ENCODE results near the gene UGCG.
"Not testable (repeated sequence)": the region's sequence is repeated elsewhere in the genome, so short reads cannot be mapped to it uniquely, and the experiment has no call there.

Gene UGCG

DNA sequence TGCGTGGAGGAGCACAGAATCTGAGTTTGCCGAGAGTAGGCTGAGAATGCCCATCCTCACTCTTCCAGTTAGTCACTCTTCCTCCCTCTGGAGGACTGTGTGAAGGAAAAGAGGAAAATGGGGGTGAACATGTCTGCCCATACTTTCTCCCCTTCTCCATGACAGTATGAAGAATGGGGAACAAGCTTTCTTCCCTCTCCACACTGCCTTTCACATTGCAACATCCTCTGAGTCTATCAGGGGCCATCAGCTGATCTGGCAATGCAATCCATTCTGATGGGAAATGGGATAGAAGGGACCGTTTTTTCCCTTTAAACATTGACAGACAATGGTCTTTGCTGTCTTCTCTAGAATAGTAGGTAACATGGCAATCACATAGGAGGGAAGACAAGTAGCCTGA, 56.8 kb downstream of the UGCG start:
- DNase-seq (ENCODE audit: low read depth in 1 of 2, low spot score in 1 of 2) = no peak
- TF ChIP-seq JUND (IDR thresholded peaks at IDR 0.05; ENCODE audit: low read depth) = no peak
- in situ Hi-C loops (cut with HindIII; ENCODE audit: low pct_unique_long_range_greater_than_20kb, low sequenced_read_pairs) = no loop called here

DNA sequence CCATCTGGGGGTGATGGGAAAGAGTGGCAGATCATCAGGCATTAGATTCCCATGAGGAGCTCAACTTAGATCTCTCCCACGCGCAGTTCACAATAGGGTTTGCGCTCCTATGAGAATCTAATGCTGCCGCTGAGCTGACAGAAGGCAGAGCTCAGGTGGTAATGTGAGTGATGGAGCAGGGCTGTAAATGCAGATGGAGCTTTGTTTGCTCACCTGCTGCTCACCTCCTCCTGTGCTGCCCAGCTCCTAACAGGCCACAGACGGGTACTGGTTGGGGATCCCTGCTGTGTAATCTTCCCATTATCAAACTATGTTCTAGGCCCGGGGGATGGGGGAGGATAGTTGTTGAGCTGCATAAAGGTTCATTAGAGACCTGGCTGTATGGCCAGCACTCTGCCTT, 58.4 kb downstream of the UGCG start:
- TF ChIP-seq JUND (IDR thresholded peaks at IDR 0.05; ENCODE audit: low read depth) = no peak
- no peak for DNase-seq (ENCODE audit: low read depth in 1 of 2, low spot score in 1 of 2)
- in situ Hi-C loops (cut with HindIII; ENCODE audit: low pct_unique_long_range_greater_than_20kb, low sequenced_read_pairs) = no loop called here

DNA sequence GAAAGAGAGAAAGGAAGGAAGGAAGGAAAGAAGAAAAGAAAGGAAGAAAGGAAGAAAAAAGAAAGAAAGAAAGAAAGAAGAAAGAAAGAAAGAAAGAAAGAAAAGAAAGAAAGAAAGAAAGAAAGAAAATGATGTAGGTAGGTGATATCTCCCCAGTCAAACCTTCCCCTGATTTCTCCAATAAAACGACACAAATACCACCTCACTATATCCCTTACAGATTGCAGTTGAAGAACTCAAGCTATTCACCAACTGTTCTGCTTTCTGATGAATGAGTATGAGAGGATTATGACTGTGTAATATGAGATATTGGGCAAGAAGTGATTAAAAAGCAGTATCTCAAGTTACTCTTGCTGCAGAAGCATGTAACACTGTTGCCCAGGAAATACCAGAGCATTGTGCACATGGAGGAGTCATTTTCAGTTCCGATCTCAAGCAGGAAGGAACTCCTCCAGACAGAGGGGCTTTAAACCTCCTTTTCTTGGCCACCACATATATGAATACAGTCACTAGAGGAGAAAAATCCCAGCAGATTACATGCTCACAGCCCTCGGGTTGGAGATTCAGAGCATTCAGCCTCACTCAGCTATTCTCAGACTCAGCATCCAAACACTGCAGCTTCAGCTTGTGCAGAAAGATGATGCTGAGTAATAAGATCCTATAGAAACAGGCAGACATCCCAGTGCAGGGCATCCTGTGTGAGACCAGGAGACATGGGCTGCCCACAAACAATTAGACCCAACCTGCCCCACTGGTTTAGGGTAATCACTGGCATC, 61.4 kb downstream of the UGCG start:
- peak in 1 of 2 experiments; percentile 70 for DNase-seq (ENCODE audit: low read depth in 1 of 2, low spot score in 1 of 2)
- no peak for TF ChIP-seq JUND (IDR thresholded peaks at IDR 0.05; ENCODE audit: low read depth)
- in situ Hi-C loops (cut with HindIII; ENCODE audit: low pct_unique_long_range_greater_than_20kb, low sequenced_read_pairs) = no loop called here

DNA sequence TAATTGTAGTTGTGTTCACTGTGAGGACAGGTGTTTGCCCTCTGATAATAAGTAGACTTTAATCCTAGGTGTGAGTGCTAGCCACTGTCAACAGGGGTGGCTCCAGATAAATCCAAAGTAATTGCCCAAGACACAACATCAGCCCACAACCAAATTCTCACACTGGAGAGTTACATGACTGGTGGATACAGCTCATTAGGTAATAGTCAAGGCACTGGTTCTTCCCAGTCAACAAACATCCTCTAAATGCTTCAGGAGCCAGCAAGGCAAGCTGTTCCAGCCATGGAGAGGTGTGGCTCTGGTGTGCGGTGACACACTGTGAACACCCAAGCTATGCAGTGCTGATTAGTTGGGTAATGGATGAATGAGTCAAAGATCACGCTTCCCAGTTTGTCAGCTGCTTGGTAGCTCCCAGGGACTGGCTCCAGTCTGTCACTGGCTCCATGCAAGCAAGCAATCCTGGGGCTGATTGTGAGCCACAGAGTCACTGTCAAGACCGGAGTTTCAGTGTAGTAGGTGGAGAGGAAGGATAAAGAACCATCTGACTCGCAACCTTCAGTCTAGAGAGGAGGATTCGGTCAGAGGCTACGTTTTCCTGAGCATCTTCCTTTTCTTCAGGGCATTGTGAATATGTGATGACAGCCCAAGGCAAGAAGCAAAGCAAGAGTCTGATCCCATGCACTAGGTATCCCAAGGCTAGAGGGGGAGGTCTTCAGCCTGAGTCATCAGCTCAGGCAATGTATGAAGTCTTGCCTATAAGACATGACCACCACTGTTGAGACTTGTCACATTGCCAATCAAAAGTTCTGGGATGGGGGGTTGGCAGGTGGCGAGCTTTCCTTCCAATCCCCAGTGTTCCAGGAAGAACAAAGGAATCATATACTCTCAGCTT, 63.1 kb downstream of the UGCG start:
- no peak for DNase-seq (ENCODE audit: low read depth in 1 of 2, low spot score in 1 of 2)
- TF ChIP-seq JUND (IDR thresholded peaks at IDR 0.05; ENCODE audit: low read depth) = no peak
- in situ Hi-C loops (cut with HindIII; ENCODE audit: low pct_unique_long_range_greater_than_20kb, low sequenced_read_pairs) = no loop called here

DNA sequence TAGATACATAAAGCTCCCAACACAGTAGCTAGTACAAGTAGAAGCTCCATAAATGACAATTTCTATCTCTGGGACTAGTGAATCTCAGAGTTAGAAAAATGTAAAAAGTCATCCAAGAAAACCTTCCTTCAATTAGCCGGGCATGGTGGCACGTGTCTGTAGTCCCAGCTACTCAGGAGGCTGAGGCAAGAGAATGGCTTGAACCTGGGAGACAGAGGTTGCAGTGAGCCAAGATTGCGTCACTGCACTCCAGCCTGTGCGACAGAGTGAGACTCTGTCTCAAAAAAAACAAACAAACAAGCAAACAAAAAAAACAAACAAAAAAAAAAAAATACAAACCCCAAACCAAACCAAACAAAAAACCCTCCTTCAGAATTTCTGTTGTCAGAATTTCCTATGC, 63.9 kb downstream of the UGCG start:
- in situ Hi-C loops (cut with HindIII; ENCODE audit: low pct_unique_long_range_greater_than_20kb, low sequenced_read_pairs) = not testable (repeated sequence)

DNA sequence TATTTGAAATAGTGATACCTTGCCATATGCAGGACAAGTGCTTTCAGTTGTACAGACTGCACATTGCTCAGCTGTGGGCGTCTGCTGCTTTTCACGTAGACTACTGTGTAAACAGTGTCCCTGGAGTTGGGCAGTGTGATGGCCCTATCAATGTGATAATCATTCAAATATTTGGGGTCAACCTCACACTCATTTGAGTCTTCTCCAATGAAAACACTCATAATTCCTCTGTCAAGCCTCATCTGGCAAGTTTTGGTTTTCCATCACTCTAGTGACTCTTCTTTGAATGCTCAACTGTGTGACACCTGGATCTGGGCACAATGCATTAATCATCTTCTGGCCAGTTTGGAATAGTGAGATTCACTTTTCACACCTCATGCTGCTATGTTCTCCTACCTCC, 64.4 kb downstream of the UGCG start:
- no peak for DNase-seq (ENCODE audit: low read depth in 1 of 2, low spot score in 1 of 2)
- no peak for TF ChIP-seq JUND (IDR thresholded peaks at IDR 0.05; ENCODE audit: low read depth)
- in situ Hi-C loops (cut with HindIII; ENCODE audit: low pct_unique_long_range_greater_than_20kb, low sequenced_read_pairs) = no loop called here

More for the DNA sequence above, 63.9 kb downstream of the UGCG start:
- DNase-seq (ENCODE audit: low read depth in 1 of 2, low spot score in 1 of 2) = not testable (repeated sequence)

DNA sequence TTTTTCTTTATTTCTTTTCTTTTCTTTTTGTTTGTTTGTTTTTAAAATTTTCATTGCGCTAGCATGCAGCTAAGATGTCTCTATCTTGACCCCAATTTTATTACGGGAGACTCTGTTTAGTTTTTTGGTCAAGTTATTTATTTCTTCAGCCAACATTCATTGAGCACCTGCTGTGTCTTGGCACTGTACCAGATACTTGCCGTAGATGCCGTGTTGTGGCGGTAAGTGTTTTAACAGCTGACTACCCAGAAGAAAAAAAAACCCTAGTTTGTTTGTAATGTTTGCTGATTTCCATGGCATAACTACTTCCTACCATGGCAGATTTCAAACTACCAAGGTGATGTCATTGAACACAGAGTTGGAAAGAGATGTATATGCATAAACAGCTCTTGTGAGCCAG, 65.0 kb downstream of the UGCG start:
- no peak for DNase-seq (ENCODE audit: low read depth in 1 of 2, low spot score in 1 of 2)
- in situ Hi-C loops (cut with HindIII; ENCODE audit: low pct_unique_long_range_greater_than_20kb, low sequenced_read_pairs) = no loop called here
- TF ChIP-seq JUND (IDR thresholded peaks at IDR 0.05; ENCODE audit: low read depth) = no peak

DNA sequence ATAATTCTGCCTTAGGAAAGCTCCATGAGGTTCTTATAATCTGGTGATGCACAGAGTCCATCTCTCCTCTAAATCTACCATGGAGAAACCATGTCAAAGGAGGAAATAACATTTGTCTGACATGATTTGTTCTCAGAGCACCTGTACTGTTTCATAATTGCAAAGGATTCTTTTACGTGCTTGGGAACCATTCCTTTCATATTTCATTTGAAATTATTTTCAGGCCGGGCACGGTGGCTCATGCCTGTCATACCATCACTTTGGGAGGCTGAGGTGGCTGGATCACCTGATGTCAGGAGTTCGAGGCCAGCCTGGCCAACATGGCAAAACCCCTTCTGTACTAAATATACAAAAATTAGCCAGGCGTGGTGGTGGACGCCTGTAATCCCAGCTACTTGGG, 65.4 kb downstream of the UGCG start:
- TF ChIP-seq JUND (IDR thresholded peaks at IDR 0.05; ENCODE audit: low read depth) = no peak
- no peak for DNase-seq (ENCODE audit: low read depth in 1 of 2, low spot score in 1 of 2)
- in situ Hi-C loops (cut with HindIII; ENCODE audit: low pct_unique_long_range_greater_than_20kb, low sequenced_read_pairs) = no loop called here

DNA sequence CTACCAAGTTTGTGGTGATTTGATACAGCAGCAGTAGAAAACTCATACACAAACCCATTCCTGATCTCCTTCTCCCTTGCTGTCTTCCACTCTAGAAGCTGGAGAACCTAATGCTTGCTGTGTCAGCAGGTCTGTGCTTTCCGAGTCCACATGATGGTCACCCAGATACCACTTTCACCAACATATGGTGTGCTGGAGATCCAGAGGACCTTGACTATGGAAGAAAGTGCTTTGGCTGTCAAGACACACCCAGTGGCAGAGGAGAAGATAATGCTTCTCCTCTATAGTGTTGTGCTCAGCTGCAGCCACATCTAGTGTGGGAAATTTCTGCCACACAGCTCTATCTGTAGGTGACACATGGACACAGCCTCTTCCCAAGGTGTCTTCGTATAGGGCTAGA, 67.4 kb downstream of the UGCG start:
- in situ Hi-C loops (cut with HindIII; ENCODE audit: low pct_unique_long_range_greater_than_20kb, low sequenced_read_pairs) = no loop called here
- no peak for TF ChIP-seq JUND (IDR thresholded peaks at IDR 0.05; ENCODE audit: low read depth)

DNA sequence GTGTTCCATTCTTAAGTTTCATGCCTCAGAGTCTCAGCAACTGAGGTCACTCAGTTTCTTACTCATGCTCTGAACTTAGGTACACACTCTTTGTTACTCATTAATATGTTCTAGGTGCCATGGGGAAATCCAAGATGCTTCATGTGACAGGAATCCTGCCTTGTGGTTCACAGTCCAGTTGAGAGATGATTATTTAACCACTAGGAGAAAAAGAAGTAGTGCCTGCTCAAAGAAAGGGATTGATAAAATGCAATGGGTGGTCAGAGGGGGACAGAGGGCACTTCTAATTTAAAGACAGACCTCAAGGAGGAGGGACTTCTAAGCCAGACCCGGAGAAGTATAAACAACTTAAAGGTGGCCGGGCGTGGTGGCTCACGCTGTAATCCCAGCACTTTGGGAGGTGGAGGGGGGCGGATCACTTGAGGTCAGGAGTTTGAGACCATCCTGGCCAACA, 69.0 kb downstream of the UGCG start:
- in situ Hi-C loops (cut with HindIII; ENCODE audit: low pct_unique_long_range_greater_than_20kb, low sequenced_read_pairs) = no loop called here
- DNase-seq (ENCODE audit: low read depth in 1 of 2, low spot score in 1 of 2) = no peak
- no peak for TF ChIP-seq JUND (IDR thresholded peaks at IDR 0.05; ENCODE audit: low read depth)

More for the DNA sequence above, 67.4 kb downstream of the UGCG start:
- no peak for DNase-seq (ENCODE audit: low read depth in 1 of 2, low spot score in 1 of 2)

DNA sequence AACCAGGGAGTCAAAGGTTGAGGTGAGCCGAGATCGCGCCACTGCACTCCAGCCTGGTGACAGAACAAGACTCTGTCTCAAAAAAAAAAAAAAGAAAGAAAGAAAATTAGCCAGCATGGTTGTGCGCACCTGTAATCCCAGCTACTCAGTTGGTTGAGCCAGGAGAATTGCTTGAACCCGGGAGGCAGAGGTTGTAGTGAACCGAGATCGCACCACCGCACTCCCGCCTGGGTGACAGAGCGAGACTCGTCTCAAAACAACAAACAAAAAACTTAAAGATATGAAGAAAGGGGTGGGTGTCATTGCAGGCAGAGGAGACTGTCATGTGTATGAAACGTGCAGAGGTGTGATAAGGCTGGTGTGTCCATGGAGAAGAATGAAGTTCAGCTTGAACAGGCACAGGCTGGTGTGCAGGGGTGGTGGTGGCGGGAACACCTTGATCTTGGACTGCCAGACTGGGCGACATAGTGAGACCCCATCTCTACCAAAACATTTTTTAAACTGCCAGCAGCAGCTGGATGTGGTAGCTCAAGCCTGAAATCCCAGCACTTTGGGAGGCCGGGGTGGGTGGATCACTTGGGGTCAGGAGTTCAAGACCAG, 69.6 kb downstream of the UGCG start:
- DNase-seq (ENCODE audit: low read depth in 1 of 2, low spot score in 1 of 2) = no peak
- in situ Hi-C loops (cut with HindIII; ENCODE audit: low pct_unique_long_range_greater_than_20kb, low sequenced_read_pairs) = no loop called here
- no peak for TF ChIP-seq JUND (IDR thresholded peaks at IDR 0.05; ENCODE audit: low read depth)

DNA sequence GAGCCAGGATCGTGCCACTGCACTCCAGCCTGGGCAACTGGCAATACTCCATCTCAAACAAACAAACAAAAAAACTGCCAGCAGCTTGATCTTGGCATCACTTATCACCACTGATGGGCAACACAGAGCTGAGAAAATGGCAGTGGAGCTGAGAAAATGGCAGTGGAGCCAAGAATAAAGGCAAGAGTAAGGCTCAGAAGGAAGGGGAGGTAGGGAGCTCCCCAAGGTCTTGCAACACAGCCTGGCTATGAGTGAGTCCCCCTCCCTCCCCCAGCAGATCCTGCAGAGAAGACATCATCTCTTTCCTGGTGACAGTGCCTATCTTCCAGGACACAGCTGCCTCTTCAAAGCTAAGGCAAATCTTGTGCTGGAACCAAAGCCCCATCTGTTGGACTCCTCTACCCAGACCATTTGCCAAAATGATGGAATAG, 70.3 kb downstream of the UGCG start:
- in situ Hi-C loops (cut with HindIII; ENCODE audit: low pct_unique_long_range_greater_than_20kb, low sequenced_read_pairs) = no loop called here
- DNase-seq (ENCODE audit: low read depth in 1 of 2, low spot score in 1 of 2) = no peak
- TF ChIP-seq JUND (IDR thresholded peaks at IDR 0.05; ENCODE audit: low read depth) = no peak

DNA sequence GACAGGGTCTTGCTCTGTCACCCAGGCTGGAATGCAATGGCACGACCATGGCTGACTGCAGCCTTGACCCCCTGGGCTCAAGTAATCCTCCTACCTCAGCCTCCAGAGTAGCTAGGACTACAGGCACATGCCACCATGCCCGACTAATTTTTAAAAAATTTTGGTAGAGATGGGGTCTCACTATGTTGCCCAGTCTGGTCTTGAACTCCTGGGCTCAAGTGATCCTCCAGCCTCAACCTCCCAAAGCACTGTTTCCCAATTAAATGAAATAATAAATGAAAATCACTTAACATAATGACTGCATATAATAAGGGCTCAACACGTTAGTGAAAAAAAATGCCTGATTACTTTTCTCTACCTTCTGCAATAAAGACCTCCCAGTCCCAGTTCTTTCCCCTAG, 71.0 kb downstream of the UGCG start:
- no peak for TF ChIP-seq JUND (IDR thresholded peaks at IDR 0.05; ENCODE audit: low read depth)
- no peak for DNase-seq (ENCODE audit: low read depth in 1 of 2, low spot score in 1 of 2)
- in situ Hi-C loops (cut with HindIII; ENCODE audit: low pct_unique_long_range_greater_than_20kb, low sequenced_read_pairs) = no loop called here
